M059J (cell line): ENCODE results near the gene DSG2. TPM values are rescaled to one million over a fixed set of nuclear protein-coding genes. Genes with fewer than 3 reads are reported as not detected.
A peak's percentile ranks its signal among the peaks of the same experiment; 100 is the strongest.

ENCODE experiments used
- DNase-seq: peaks from one replicate; pipeline ENCODE4 v3.0.0-alpha.2; 2012; ENCODE audit warnings: low read depth
- total RNA-seq: library from RNA; depleted of rRNA; stranded (reverse); fragments of >200 nt; shearing (Covaris generic); gene quantifications from 2 replicates; pipeline ENCODE4 v1.2.3, GENCODE V29; 2014

The DSG2 gene
- total RNA-seq, 1 experiment from 2014 or later: 0.34 TPM

GRCh38 chr18:31555971-31556747 lies 58.2 kb downstream of the DSG2 start:
- DNase-seq: peak; percentile 60

DNA sequence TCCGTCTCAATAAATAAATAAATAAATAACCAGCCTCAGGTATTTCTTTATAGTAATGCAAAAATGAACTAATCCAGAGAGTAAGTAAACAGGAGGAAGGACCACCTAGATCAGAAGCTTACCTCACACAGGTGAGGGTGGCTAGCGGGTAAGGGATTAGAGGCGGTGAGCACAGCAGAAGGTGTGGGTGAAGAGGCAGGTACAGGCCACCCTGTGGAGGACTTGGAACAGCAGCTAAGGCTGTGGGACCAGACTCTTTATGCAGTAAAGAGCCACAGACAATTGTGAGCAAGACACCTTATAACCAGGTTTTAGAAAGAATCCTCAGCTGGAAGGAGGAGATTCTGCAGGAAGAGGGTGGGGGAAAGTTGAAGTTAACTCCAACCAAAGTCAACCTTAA lies 59.5 kb downstream of the DSG2 start:
- no peak for DNase-seq

GRCh38 chr18:31558567-31558966 lies 60.6 kb downstream of the DSG2 start:
- DNase-seq: no peak

DNA sequence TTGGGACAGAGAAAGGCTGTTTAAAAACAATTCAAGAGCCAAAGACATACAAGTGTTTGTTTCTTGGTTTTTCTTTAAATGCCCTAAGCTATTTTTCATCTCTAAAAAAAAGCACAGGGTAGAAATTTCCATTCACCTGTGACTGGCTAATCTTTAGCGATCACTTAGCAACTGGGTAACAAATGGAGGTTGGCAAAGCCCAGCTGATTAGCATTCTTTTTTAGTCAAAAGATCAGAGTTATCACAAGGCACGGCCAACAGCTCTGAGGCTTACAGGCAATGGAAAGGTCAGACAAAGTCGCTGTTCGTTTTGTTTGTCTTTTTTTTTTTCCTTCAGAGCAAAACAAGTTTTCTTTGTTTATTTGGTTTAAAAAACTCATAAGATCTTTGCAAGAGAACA lies 64.7 kb downstream of the DSG2 start:
- DNase-seq: no peak

- no peak for DNase-seq
Measured at GRCh38 chr18:31563778-31564177, 65.8 kb downstream of the DSG2 start.

DNA sequence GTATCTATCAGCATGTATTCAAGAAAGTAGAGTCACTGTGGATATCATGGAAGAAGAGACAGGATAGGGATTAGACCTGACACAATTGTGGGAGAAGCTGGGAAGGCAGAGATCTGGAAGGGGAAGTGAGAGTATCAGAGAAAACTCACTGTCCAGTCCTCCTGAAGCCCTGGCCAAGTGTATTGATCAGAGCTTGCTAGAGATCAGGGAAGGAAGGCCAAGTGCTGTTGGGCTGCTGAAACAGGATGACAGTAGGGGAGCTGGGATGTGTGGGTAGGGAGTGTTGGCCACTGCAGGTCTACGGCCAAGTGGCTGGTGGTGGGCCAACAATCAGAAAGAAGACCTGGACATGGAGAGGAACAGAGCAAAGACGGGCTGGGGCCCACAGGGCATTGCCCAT lies 67.4 kb downstream of the DSG2 start:
- no peak for DNase-seq

DNA sequence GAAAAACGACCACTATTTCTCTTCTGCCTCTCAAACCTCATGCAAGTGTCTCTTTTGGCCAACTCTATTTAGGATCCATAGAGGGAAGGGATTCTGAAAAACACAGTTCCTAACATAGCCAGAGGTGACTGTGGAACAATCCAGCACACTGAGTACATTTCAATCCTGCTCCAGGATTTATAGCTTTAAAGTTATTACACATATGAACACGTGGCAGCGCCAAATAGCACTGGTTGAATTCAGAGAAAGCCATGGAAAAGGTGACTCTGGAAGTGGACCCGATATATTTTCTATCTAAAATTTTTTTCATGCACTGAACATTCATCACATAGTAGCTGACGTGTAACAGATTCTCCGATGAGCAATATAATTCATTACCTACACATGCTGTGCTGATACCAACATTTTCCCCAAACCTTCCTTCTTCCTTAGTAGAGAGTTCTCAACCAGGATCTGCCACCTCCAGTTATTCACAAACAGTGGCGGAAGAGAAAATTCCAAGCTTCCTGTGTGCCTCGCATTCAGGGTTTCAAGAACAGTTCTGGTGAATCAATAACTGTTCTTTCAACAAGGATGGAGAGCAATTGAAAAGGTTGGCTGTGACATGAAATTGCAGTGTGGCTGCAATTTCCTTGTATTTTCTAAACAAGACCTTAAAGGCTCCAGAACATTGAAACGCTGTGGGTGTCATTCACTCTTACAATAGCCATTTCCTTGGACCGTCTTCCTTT lies 68.0 kb downstream of the DSG2 start:
- DNase-seq: no peak

- no peak for DNase-seq
Measured at GRCh38 chr18:31566576-31567306, 68.8 kb downstream of the DSG2 start.

DNA sequence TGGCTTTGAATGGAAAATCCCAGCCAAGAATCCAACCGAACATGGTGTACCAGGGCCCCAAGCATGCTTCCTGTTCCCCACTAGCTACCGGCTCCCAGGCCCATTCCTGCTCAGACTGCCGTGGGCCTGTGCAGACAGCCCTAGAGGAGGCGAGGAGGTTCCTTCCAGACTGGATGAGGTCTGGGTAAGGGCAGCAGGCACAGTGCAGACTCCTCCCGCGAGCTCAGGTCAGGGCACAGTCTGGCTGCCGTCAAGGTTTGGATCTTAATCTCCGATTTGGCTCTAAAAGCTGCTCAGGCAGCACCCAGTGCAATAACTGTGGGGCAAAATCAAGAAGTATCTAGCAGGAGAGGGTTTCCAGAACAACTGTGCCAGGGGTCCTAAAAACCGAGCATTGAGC lies 74.4 kb downstream of the DSG2 start:
- no peak for DNase-seq

GRCh38 chr18:31573051-31573450 lies 75.1 kb downstream of the DSG2 start:
- DNase-seq: no peak

GRCh38 chr18:31574359-31574758 lies 76.4 kb downstream of the DSG2 start:
- no peak for DNase-seq

DNA sequence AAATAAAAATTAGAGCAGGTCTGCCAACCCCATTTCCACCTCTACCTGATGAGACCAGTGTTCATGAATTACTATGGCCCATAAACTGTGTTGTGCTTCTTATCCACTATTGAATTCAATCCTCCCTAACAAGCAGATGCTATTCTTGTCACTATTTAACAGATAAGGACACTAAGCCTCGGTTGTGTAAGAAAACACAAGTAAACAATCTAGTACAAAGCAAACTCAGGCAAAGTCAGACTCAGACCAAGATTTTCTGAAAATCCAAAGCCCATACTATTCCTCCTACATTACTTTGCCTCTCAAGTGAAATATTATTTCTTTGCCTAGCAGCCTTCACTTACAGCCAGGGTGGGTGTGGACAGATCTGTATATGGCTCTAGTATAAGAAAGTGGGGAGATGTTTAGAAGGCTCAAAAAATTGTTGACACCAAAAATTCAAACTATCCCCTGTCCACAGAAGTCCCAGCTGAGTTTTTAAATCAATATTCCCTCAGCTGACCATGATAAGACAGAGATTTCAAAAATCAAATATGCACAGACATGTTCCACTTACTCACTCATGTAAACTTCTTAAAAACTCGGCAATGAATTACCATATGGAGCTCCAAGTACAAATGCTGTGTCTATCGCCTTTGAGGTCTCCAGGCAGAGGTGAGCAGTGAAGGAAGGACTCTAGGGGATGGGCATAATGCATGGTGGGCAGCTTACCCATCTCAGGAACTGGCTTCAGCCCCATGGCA lies 77.7 kb downstream of the DSG2 start:
- no peak for DNase-seq

- DNase-seq: no peak
Measured at GRCh38 chr18:31576670-31577069, 78.7 kb downstream of the DSG2 start.

DNA sequence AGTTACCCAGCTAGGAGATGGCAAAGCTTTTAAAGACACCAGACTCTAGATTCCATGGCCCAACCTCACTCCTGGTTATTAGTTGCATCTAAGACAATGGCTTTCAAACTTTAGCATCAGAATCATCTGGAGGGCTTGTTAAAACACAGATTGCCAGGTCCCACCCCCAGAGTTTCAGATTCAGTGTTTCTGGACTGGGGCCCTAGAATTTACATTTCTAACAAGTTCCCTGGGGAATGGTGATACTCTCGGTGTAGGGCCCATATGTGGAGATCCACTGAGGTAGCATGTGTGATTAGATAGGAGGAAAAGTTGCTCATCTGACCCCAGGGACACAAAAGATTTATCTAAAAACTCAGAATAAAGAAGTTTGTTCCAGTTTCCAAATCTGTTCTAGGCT lies 79.2 kb downstream of the DSG2 start:
- DNase-seq: no peak

- no peak for DNase-seq
Measured at GRCh38 chr18:31578126-31578525, 80.1 kb downstream of the DSG2 start.

DNA sequence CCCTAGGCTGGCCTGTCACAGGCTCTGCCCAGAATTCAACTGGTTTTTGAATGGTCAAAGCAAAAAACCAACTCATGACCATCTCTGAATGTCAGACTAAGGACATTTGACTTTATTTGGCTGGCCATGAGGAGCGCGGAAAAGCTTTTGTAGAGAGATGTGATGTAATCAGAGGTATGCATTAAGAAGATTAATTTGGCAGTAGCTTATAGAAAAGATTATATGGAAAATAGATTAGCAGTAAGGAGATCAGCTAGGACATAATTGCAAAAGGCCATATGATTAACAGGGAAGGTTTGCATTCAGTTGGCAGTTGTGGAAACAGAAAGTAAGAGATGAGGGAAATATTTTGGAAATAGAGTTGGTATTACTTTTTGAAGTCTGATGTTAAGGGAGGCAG lies 81.4 kb downstream of the DSG2 start:
- DNase-seq: no peak

DNA sequence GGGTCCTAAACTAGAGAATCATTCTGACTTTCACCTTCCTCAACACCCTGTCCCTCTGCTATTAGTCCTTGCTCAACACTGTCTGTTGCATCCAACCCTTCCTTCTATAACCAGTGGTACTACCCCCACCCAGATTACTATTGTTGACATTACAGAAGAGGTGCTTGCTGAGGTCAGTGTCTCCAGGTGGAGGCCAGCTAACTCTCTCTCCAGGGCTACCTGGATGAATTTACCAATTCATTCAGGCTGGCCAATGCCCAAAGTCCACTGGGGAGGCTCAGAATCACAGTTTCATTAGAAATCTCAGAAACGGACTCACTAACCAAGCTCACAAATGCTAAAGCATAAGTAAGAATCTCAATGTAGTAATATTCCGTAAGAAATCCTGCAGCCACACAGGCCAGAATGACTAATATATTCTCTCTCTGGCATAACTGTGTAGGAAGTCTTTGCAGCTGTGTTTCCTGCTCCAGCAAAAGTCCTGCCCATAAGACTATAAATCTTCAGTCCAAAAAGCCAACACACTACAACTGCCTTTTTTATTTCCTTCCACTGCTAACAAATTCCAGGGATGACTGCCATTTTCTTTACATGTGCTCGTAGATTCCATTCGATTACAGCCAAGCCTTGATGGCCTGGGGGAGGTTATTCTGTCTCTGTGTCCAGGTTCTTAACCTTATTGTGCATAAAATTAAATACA lies 83.7 kb downstream of the DSG2 start:
- DNase-seq: peak; percentile 27

GRCh38 chr18:31583185-31583854 lies 85.3 kb downstream of the DSG2 start:
- no peak for DNase-seq

DNA sequence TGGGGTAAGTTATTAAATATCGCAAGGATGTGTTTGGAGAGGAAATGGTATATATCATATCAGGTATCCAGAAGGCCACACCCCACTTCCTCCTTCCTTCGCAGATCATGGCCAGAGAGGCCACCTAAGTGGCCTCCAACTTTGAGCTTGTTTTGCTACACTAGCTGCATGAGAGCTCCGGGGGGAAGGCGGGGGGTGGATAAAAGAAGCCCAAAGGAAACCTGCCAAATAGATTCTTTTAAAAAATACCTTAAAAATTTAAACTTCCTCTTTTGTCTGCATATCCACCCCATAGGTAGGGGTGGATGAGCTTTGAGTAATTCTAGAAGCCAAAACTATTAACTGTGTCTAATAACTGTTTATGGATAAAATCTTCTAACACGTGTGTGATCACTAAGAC lies 88.0 kb downstream of the DSG2 start:
- no peak for DNase-seq

GRCh38 chr18:31586616-31587015 lies 88.6 kb downstream of the DSG2 start:
- no peak for DNase-seq

GRCh38 chr18:31587529-31587928 lies 89.6 kb downstream of the DSG2 start:
- no peak for DNase-seq
